Stimulated activated effector memory CD8-positive, alpha-beta T cell treated with anti-CD3 and anti-CD28 coated beads, Interleukin-12 subunit alpha, Interleukin-12 subunit beta, amount 100 ng/mL, for 72 hours (primary cell): Measurements from ENCODE around the gene TAF3.

Experiments used
- ATAC-seq: fragments of 150-1000 bp; cut with Tn5 transposase; 2 replicates; pipeline ENCODE4 v1.10.0; 2021
- DNase-seq, 2 donors: peaks; one replicate each; pipeline ENCODE4 v3.0.0; 2021 to 2022; ENCODE audit warnings: low spot score in 2 of 2
- H3K27ac Mint-ChIP-seq: one replicate; pipeline ENCODE4 v1.8.0; 2022; ENCODE audit warnings: mild to moderate bottlenecking, mixed read lengths
- H3K36me3 Mint-ChIP-seq: one replicate; pipeline ENCODE4 v1.8.0; 2022; ENCODE audit warnings: mild to moderate bottlenecking, mixed read lengths
- H3K4me1 Mint-ChIP-seq: one replicate; pipeline ENCODE4 v1.8.0; 2022; ENCODE audit warnings: mixed read lengths
- H3K4me3 Mint-ChIP-seq: one replicate; pipeline ENCODE4 v1.8.0; 2022; ENCODE audit warnings: mild to moderate bottlenecking, mixed read lengths
- H3K9me3 Mint-ChIP-seq: one replicate; pipeline ENCODE4 v1.8.0; 2022; ENCODE audit warnings: mixed read lengths

The TAF3 gene

DNA sequence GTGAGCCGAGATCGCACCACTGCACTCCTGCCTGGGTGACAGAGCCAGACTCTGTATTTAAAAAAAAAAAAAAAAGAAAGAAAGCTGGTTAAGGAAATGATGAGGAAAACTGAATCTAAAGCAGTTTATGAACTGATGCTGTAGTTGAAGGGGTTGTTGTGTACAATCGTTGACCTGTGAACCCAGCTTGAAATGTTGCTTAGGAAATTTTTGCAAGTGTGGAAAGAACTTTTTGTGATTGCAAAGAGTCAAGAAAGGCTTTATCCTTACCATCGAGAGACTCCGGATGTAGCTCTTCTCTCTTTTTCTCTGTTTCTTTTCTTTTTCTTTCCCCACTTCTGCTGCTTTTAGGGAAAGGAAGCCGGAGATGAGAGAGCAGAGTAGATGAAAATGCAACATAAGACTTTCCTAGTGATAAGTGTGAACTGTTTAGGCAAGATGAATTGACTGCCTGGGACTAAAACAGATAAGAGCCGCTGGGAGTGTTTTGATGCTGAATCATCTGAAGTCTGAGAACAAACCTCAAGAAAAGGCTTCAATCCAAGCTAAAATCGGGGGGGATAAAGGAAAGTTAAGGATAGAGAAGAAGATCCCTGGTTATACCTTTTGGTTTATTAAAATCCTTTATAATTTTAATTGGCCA lies 69.0 kb downstream of the TAF3 start:
- no peaks in the 10 kb centered on the region for H3K36me3 Mint-ChIP-seq
- peaks cover 27% of the 10 kb centered on the region for H3K4me1 Mint-ChIP-seq

DNA sequence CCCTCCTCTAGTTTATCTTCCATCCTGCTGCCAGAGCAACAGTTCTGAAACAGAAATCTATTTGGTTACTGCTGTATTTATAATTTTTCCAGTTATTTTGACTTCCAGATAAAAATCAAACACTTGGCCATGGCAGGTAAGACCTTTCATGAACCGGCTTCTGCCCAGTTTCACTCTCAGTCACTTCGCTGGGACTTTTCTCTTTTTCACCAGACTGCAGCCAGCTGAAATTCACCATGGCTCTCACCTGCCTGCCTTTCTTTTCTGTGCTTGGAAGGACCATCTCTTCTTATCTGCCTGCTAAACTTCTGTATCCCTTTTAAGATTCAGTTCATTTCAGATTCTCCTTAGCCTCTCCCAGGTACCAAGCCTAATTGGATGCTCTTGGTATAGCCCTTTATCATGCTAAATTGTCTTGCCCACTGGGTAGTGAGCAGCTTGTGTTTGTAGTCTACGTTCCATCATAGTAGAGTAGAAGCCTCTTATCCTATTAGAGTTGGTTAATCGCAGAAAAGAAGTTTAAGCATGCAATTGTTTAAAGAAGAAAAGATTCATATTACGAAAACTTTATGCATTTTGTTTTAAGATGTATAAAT lies 71.7 kb downstream of the TAF3 start:
- Mint-ChIP-seq H3K4me3 (no peak overlapping the region), H3K4me1 (peaks cover 32% of the 10 kb centered on the region), H3K36me3 (no peaks in the 10 kb centered on the region), H3K27ac (no peak overlapping the region), H3K9me3 (no peaks in the 10 kb centered on the region)
- no peak for ATAC-seq
- DNase-seq: no peak

More for the DNA sequence above, 69.0 kb downstream of the TAF3 start:
- no peak overlapping the region for H3K27ac Mint-ChIP-seq
- H3K4me3 Mint-ChIP-seq: no peak overlapping the region
- ATAC-seq (no peak), DNase-seq (no peak)
- no peaks in the 10 kb centered on the region for H3K9me3 Mint-ChIP-seq

DNA sequence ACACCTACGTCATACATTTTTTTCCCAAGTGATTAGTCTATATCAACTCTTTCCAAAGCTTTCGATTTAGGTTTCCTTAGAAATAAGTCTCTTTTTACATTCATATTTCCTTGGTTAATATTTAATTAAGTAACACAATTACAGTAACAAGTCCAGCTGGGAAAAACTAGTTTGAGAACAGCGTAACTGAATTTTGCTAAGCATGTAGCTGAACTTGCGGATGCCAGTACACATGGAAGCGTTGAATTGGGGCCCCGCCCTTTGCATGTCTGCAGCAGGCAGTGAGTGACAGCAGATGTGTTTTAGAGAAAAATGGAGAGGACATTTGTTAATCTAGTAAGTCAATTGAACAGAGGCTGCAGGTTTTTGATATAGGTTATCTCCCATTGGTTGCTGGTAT lies 72.5 kb downstream of the TAF3 start:
- Mint-ChIP-seq H3K4me1 (peaks cover 30% of the 10 kb centered on the region), H3K27ac (no peak overlapping the region), H3K36me3 (no peaks in the 10 kb centered on the region), H3K4me3 (no peak overlapping the region), H3K9me3 (no peaks in the 10 kb centered on the region)
- ATAC-seq (no peak), DNase-seq (no peak)

DNA sequence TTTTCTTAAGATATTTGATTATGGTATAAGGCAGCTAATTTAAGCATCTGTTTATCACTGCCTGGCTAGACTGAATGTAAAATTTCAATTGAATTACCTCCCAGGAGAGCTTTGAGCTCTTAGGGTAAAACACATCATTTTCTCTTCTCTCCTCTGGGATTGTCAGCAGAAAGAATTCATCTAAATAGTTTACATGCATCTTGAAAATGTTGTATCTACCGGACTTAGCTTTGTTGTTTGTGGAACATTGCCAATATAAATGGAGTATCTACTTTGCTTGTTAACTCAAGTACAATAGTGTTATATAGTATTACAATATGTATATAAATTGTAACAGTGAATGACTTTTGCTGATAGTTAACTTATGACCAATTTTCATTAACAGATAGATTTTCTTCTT lies 73.3 kb downstream of the TAF3 start:
- DNase-seq (no peak), ATAC-seq (no peak)
- Mint-ChIP-seq H3K36me3 (peaks cover 4% of the 10 kb centered on the region), H3K4me3 (no peak overlapping the region), H3K4me1 (peaks cover 29% of the 10 kb centered on the region), H3K27ac (no peak overlapping the region), H3K9me3 (no peaks in the 10 kb centered on the region)

DNA sequence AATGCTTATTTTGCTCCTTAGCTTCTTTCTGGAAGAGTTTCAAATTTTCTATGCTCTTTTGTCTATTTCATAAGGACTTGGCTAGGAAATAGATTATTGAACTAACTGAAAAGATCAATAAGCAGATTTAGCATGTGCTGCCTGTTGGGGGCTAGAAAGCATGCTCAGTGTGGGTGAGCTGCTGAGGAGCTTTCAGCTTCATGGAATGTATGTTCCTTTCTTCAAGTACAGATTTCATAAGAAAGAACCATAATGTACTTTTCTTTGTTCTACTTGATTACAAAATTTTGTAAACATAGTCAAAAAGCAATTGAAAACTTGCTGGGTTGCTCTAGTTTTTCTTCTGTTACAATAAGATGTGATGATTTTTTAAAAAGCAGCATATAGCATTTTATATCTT lies 73.8 kb downstream of the TAF3 start:
- ATAC-seq (no peak), DNase-seq (no peak)
- Mint-ChIP-seq H3K4me1 (peaks cover 29% of the 10 kb centered on the region), H3K9me3 (no peaks in the 10 kb centered on the region), H3K27ac (no peak overlapping the region), H3K4me3 (no peak overlapping the region), H3K36me3 (peaks cover 9% of the 10 kb centered on the region)

DNA sequence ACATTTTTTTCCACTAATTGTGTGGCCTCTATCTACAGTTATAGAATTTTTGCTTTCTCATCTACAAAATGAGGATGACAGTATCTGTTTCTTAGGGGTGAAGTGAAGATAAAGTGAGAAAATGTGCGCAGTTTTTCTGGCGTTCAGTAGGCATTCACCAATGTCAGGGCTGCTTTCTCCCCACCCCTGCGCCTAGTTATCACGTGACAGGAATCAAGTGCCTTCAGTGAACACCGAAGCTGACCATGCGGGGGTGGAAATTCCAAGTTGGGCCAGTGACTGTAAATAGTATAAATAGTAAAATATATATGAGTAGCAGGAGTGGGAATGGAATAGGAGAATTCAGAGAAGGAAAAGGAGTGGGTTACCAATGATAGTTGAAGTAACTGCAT lies 77.4 kb downstream of the TAF3 start:
- Mint-ChIP-seq H3K9me3 (no peaks in the 10 kb centered on the region), H3K27ac (peak overlapping the region; percentile 3), H3K4me1 (peaks cover 33% of the 10 kb centered on the region), H3K36me3 (peaks cover 16% of the 10 kb centered on the region), H3K4me3 (no peak overlapping the region)
- ATAC-seq: no peak
- DNase-seq: no peak

DNA sequence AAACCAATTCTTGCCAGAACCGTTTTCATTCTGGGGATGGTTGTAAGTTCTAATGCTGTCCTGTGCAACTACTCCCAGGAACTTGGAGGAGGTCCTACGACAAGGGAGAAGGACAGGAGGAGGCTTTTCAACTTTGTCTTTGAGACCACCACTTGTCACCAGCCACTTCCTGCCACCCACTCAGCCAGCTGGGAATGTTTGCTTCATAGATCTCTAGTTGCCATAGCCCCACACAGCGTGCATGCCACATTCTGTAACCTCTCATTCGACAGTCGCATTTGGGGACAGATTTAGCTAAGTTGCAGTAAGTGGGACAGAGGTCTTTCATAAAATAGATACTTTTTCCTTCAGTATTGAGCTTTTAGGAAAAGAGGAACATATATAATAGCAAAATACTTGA lies 78.0 kb downstream of the TAF3 start:
- ATAC-seq (no peak), DNase-seq (no peak)
- Mint-ChIP-seq H3K9me3 (no peaks in the 10 kb centered on the region), H3K4me1 (peaks cover 33% of the 10 kb centered on the region), H3K27ac (no peak overlapping the region), H3K4me3 (no peak overlapping the region), H3K36me3 (peaks cover 16% of the 10 kb centered on the region)

DNA sequence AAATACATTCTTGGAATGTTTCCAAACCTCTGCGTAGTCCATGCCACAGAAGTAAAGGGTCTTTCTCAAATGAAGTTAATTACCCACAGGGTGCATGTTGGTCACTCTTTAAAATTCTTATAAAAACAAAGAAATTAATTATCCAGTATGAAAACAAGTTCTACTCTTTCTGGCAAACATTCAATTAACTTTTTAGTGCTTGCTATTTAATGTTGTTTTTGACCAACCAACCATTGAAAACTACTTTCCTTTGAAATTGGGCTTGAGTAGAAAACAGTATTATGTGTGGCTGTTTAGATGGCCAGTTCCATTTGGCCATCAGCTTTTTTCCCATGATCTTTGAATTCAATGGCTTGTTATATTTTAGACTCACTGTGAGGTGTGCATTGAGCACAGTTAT lies 83.0 kb downstream of the TAF3 start:
- no peak overlapping the region for H3K27ac Mint-ChIP-seq
- ATAC-seq: no peak
- H3K9me3 Mint-ChIP-seq: no peaks in the 10 kb centered on the region
- peaks cover 16% of the 10 kb centered on the region for H3K36me3 Mint-ChIP-seq
- no peak overlapping the region for H3K4me3 Mint-ChIP-seq
- peaks cover 23% of the 10 kb centered on the region for H3K4me1 Mint-ChIP-seq
- DNase-seq: no peak

DNA sequence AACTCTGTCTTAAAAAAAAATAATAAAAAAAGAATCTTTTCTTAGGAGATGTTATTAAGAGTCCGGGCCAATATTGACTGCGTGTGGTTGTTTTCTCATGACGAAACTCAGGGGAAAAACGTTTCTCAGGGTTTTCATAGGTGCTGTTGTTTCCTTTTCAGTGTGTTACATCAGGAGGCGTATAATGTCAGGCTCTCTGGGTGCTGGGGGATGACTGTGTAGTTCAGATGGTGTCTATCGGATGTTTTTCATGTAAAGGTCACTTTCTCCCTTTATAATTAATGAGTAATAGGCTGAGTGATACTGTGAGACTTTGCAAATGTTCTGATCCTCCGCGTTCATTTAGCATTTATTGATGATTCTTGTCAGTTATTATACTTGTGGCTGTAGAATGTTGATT lies 84.1 kb downstream of the TAF3 start:
- Mint-ChIP-seq H3K4me3 (no peak overlapping the region), H3K9me3 (no peaks in the 10 kb centered on the region), H3K36me3 (peaks cover 4% of the 10 kb centered on the region), H3K27ac (no peak overlapping the region), H3K4me1 (peaks cover 24% of the 10 kb centered on the region)
- ATAC-seq (no peak), DNase-seq (no peak)

DNA sequence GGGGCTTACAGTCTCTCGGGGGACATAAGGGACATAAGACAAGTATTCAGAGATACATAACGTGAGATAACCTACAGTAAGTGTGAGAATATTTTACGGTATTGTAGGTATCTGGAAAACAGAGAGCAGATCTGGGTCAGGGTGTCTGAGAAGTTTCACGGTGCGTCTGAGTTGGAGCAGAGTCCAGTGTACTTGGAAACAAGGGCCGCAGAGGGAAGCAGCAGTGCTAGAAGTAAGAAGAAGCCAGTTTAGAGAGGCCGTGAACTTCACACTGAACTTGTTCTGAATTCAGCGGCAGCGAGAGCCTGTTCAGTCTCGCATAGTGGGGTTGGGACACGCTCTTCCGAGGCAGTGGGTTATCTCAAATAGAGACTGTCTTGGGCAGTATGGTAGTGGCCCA lies 85.5 kb downstream of the TAF3 start:
- DNase-seq (no peak), ATAC-seq (no peak)
- H3K4me1 Mint-ChIP-seq: peaks cover 23% of the 10 kb centered on the region
- H3K36me3 Mint-ChIP-seq: no peaks in the 10 kb centered on the region
- H3K9me3 Mint-ChIP-seq: no peaks in the 10 kb centered on the region
- H3K4me3 Mint-ChIP-seq: no peak overlapping the region
- H3K27ac Mint-ChIP-seq: no peak overlapping the region

DNA sequence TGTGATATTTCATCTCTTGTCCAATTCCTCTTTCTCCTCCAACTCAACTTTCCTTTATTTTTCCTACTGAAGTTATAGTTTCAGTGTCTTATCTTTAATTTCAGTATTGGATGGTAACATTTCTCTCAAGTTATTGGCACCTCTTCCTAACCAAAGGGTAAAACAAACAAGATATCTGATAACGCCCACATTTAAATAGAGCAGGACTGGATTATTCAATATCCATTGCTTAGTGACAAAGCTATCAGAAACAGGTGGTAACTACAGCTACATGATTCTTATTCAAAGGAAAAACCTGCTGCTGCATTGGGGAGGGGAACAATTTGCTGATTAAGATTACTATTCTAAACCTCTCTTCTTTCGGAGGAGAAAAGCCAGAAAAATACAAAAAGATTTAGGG lies 87.8 kb downstream of the TAF3 start:
- Mint-ChIP-seq H3K27ac (no peak overlapping the region), H3K9me3 (no peaks in the 10 kb centered on the region), H3K4me1 (peaks cover 7% of the 10 kb centered on the region), H3K4me3 (no peak overlapping the region), H3K36me3 (no peaks in the 10 kb centered on the region)
- DNase-seq: no peak
- no peak for ATAC-seq

DNA sequence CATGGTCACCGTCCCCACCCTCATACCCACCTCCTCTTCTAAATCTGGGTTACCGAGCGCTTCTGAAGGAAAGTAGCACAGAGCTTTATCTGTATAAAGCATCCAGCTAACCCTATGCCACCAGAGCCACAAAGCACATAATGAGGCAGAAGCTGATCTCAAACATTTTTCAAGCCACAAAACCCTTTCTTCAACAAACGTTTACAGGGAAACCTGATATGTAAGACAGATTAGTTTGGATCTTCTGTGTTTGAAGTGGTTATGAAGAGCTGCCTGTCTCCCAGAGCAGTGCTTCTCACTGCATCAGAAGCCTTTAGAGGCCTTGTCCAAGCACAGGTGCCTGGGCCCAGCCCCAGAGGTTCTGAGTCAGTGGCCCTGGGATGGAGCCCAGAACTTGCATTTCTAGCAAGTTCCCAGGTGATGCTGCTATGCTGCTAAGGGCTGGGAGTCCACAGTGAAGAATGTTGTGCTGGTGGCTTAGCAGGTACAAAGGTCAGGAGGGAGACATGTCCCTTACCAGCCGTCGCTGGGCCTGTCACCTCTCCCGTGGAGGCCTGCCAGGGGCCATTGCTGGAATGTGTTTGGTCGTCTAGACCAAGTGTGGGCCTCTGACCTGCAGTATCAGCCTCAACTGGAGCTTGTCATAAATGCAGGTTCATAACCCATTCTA lies 90.4 kb downstream of the TAF3 start:
- H3K27ac Mint-ChIP-seq: no peak overlapping the region
- DNase-seq: no peak
- H3K9me3 Mint-ChIP-seq: no peaks in the 10 kb centered on the region
- no peaks in the 10 kb centered on the region for H3K36me3 Mint-ChIP-seq
- peaks cover 12% of the 10 kb centered on the region for H3K4me1 Mint-ChIP-seq
- no peak for ATAC-seq
- H3K4me3 Mint-ChIP-seq: no peak overlapping the region

DNA sequence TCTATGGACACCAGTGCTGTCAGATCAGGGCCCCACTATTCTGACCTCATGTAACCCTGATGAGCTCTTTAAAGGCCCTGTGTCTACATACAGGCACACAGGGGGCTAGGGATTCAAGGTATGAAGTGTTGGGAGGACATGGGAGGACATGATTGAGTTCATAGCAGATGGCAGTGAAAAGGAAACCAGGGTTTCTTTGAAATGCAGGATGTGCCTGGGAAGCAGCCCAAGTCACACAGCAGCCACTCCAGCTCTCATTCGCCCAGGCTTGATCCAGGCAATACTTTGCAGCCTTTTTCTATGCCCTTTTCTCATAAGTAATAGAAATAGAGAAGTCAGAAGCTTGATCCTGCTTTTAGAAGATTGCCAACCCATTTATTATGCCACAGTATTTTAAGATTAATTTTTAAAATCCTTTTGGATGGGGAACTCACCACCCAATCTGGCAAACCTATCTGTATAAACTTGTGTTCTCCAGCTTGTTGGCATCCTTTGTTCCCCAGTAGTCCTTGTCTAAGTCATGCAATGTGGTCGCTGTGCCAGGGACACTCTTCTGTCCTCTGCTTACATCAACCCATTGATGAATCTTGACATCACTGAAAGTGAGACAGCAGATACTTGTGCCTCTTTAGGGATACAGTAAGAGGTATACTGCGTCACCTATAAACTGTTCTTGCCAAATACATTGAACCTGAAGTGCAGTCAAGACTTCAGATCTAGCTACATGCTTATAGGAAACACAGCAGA lies 95.0 kb downstream of the TAF3 start:
- Mint-ChIP-seq H3K36me3 (no peaks in the 10 kb centered on the region), H3K9me3 (no peaks in the 10 kb centered on the region), H3K4me3 (no peak overlapping the region), H3K27ac (no peak overlapping the region), H3K4me1 (peaks cover 5% of the 10 kb centered on the region)
- ATAC-seq: no peak
- DNase-seq: no peak

DNA sequence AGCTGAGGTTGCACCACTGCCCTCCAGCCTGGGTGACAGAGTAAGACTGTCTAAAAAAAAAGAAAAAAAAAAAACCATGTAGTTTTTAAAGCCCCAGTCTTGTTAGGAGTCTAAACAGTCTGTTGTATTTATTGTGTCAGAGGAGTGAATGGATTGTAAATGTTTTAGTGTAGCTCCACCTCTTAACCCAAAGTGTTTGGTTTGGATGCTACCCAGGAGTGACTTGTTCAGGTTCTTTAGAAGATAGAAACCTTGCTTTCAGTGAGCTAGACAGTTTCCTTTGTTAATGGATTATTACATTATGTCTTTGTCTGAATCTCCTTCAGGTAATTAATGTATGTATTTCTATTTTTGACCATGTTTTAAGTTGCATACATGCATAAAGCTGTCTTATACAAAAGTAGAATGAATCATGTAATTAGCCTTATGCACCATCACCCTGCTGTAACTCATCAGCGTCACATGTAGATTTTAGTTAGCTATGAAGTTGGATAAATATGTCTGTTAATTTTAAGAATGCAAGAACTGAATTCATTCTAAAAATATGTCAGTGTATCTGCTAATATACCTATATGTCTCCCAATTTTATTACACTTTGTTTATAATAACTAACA lies 97.7 kb downstream of the TAF3 start:
- ATAC-seq (no peak), DNase-seq (no peak)
- H3K4me3 Mint-ChIP-seq: no peak overlapping the region
- H3K36me3 Mint-ChIP-seq: no peaks in the 10 kb centered on the region
- H3K27ac Mint-ChIP-seq: no peak overlapping the region
- H3K9me3 Mint-ChIP-seq: no peaks in the 10 kb centered on the region
- H3K4me1 Mint-ChIP-seq: peaks cover 5% of the 10 kb centered on the region

DNA sequence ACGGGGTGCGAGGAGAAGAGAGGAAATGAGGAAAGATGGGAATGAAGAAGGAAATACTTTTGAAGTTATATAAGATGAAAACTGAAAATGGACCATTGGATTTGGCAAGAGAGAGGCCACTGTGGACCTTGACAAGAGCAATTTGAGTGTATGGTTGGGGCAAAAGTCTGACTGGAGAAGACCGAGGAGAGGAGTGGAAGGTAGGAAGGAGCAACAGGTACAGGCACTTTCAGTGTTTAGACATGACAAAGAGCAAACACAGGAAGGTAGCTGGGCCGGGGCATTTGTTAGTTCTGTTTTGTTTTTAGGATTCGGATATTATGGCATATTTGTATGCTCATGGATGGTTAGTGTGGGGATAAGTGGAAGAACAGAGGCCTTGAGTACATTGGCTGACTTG lies 99.4 kb downstream of the TAF3 start:
- H3K36me3 Mint-ChIP-seq: no peaks in the 10 kb centered on the region
- no peak overlapping the region for H3K4me3 Mint-ChIP-seq
- ATAC-seq (no peak), DNase-seq (no peak)
- H3K27ac Mint-ChIP-seq: no peak overlapping the region
- H3K9me3 Mint-ChIP-seq: no peaks in the 10 kb centered on the region
- H3K4me1 Mint-ChIP-seq: peaks cover 5% of the 10 kb centered on the region
